Activated T-cell treated with anti-CD3 and anti-CD28 coated beads, Interleukin-2, amount 50 U/mL, for 72 hours (primary cell): ENCODE results near the gene LPIN1. TPM values are rescaled to one million over a fixed set of nuclear protein-coding genes. Genes with fewer than 3 reads are reported as not detected.
A peak's percentile ranks its signal among the peaks of the same experiment; 100 is the strongest.

ENCODE experiments used
- ATAC-seq, 2 donors: fragments of 150-1000 bp; cut with Tn5 transposase; replicated peaks in 1 of 2; 2 replicates each; pipeline ENCODE4 v1.10.0; 2021; ENCODE audit warnings: moderate library complexity in 2 of 2, mild to moderate bottlenecking in 1 of 2
- DNase-seq, 2 donors: peaks; one replicate each; pipeline ENCODE4 v3.0.0; 2021 to 2022; ENCODE audit warnings: mixed read lengths in 1 of 2
- H3K27ac Mint-ChIP-seq: one replicate; pipeline ENCODE4 v1.8.0; 2022; ENCODE audit warnings: mild to moderate bottlenecking, moderate library complexity, mixed read lengths
- H3K27me3 Mint-ChIP-seq: one replicate; pipeline ENCODE4 v1.8.0; 2022; ENCODE audit warnings: low read depth, mixed read lengths
- H3K36me3 Mint-ChIP-seq, 2 donors: one replicate each; pipeline ENCODE4 v1.8.0; 2022; ENCODE audit warnings: mixed read lengths in 2 of 2, mild to moderate bottlenecking in 1 of 2; ENCODE audit not compliant: insufficient read depth in 2 of 2
- H3K4me1 Mint-ChIP-seq: one replicate; pipeline ENCODE4 v1.8.0; 2022; ENCODE audit warnings: low read depth, mixed read lengths
- H3K4me3 Mint-ChIP-seq, 2 donors: one replicate each; pipeline ENCODE4 v1.8.0; 2022; ENCODE audit warnings: mild to moderate bottlenecking in 2 of 2, mixed read lengths in 2 of 2, moderate library complexity in 2 of 2
- H3K9me3 Mint-ChIP-seq, 2 donors: one replicate each; pipeline ENCODE4 v1.8.0; 2022; ENCODE audit warnings: mixed read lengths in 2 of 2
- total RNA-seq, 2 donors: library from RNA; stranded (reverse); gene quantifications; one replicate each; pipeline ENCODE4 v1.2.3, GENCODE V29; 2022

LPIN1 gene
- total RNA-seq, 2 donors from 2014 or later, result 45.4 to 63.2 TPM

DNA sequence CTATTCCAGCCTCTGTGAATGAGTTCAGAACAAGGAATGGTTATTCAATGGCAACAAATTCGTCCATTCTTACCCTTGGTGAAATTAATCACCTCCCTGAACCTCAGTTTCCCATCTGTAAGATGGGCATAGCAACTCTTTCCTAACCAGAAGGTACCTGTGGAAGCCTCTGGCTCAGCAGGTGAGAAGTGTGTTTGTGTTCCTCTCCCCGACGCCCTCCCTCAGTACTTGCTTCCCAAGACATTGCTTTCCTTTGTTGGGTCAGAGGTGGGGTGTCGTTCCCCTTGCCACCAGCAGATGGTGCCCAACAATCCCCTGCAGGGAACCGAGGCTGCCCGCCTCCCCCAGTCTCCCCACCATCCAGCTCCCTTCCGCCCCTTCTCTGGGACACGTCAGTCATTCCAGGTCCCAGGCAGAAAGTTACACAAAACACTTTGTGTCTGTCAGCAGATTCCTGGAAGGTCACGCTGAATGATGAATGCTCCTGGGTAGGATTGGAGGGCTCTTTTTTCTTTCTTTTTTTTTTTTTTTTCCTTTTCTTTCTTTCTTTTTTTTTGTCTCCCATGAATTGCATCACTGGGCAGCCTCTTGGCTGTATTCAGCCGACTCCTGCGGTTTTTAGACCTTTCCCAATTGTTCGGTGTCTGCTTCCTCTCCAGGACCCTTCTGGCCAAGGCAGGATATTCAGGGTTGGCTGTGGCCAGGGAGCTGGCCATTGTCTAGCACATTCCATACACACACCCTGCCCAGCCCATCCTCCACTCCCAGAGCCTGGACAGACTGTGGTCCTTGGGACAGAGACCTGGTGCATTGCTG lies 117.3 kb downstream of the LPIN1 start:
- H3K27me3 Mint-ChIP-seq, result peaks cover 20% of the 10 kb centered on the region
- DNase-seq (peak; percentile 56 to 70), ATAC-seq (peak; percentile 46 to 56)
- peak overlapping the region; percentile 66 to 71 for H3K4me3 Mint-ChIP-seq
- peaks cover 2 to 6% of the 10 kb centered on the region in 2 donors for H3K9me3 Mint-ChIP-seq
- H3K27ac Mint-ChIP-seq, result peak overlapping the region; percentile 66
- H3K4me1 Mint-ChIP-seq, result peaks cover 49% of the 10 kb centered on the region
- peaks cover 7% of the 10 kb centered on the region in 2 donors for H3K36me3 Mint-ChIP-seq

- DNase-seq, result no peak
- H3K27me3 Mint-ChIP-seq, result peaks cover 20% of the 10 kb centered on the region
- H3K36me3 Mint-ChIP-seq, result no peaks in the 10 kb centered on the region
- no peak overlapping the region for H3K4me3 Mint-ChIP-seq
- peaks cover 49% of the 10 kb centered on the region for H3K4me1 Mint-ChIP-seq
- no peaks in the 10 kb centered on the region for H3K9me3 Mint-ChIP-seq
- ATAC-seq, result no peak
- no peak overlapping the region for H3K27ac Mint-ChIP-seq
Measured at GRCh38 chr2:11864724-11865123, 118.3 kb downstream of the LPIN1 start.

GRCh38 chr2:11865378-11865777 lies 118.9 kb downstream of the LPIN1 start:
- Mint-ChIP-seq H3K27me3 (peaks cover 20% of the 10 kb centered on the region), H3K4me1 (peaks cover 54% of the 10 kb centered on the region), H3K4me3 (no peak overlapping the region), H3K9me3 (no peaks in the 10 kb centered on the region), H3K36me3 (no peaks in the 10 kb centered on the region), H3K27ac (no peak overlapping the region)
- no peak for ATAC-seq
- DNase-seq, result no peak

DNA sequence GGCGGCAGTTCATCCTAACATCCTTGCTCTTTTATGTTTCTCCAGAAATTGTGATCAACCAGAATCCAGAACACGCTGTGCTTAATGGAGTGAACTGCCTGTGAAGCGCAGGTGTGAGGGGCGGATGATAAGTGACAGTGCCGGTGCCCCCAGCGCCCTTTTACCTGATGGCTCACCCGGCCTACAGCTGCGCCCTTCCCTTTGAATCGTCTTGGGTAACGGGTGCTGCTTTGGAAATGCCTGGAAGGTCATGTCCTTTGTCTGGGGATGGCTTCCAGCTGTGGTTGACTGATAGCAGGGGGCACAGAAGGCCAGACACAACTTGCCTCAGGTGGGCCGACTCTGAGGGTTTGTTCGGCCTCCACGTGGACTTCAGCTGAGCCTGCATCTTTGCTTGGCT lies 119.4 kb downstream of the LPIN1 start:
- peaks cover 58% of the 10 kb centered on the region for H3K4me1 Mint-ChIP-seq
- DNase-seq (no peak), ATAC-seq (no peak)
- H3K27me3 Mint-ChIP-seq, result peaks cover 20% of the 10 kb centered on the region
- no peaks in the 10 kb centered on the region for H3K9me3 Mint-ChIP-seq
- H3K36me3 Mint-ChIP-seq, result no peaks in the 10 kb centered on the region
- no peak overlapping the region for H3K27ac Mint-ChIP-seq
- no peak overlapping the region for H3K4me3 Mint-ChIP-seq

GRCh38 chr2:11866358-11867335 lies 120.2 kb downstream of the LPIN1 start:
- Mint-ChIP-seq H3K4me3 (no peak overlapping the region), H3K36me3 (no peaks in the 10 kb centered on the region), H3K27me3 (peaks cover 20% of the 10 kb centered on the region), H3K27ac (no peak overlapping the region), H3K9me3 (no peaks in the 10 kb centered on the region), H3K4me1 (peaks cover 60% of the 10 kb centered on the region)
- ATAC-seq (peak; percentile 74 to 77), DNase-seq (peak; percentile 9 to 16)

DNA sequence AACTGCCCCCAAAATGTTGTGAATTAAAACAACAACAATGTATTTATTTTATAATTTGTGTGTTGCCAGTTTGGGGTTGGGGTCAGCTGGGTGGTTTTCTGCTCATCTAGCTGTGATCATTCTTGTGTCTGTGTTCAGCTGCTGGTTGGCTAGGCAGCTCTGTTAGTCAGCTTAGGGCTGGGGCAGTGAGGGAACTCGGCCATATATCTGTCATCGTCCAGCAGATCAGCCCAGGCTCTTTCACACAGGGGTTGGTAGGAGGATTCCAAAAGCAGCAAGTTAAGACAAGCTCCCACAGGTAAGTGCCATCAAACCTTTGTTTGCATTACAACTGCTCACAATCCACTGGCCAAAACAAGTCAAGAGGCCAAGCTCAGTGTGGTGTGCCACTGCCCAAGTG lies 121.5 kb downstream of the LPIN1 start:
- H3K36me3 Mint-ChIP-seq, result no peaks in the 10 kb centered on the region
- no peak for DNase-seq
- no peak for ATAC-seq
- peaks cover 53% of the 10 kb centered on the region for H3K4me1 Mint-ChIP-seq
- H3K27ac Mint-ChIP-seq, result no peak overlapping the region
- peaks cover 9% of the 10 kb centered on the region for H3K27me3 Mint-ChIP-seq
- no peak overlapping the region for H3K4me3 Mint-ChIP-seq
- H3K9me3 Mint-ChIP-seq, result no peaks in the 10 kb centered on the region

GRCh38 chr2:11869391-11869991 lies 123.1 kb downstream of the LPIN1 start:
- Mint-ChIP-seq H3K27me3 (peaks cover 2% of the 10 kb centered on the region), H3K36me3 (no peaks in the 10 kb centered on the region), H3K4me1 (peaks cover 38% of the 10 kb centered on the region), H3K9me3 (no peaks in the 10 kb centered on the region), H3K27ac (no peak overlapping the region), H3K4me3 (no peak overlapping the region)
- ATAC-seq (no peak), DNase-seq (no peak)

- DNase-seq (no peak), ATAC-seq (no peak)
- no peaks in the 10 kb centered on the region for H3K27me3 Mint-ChIP-seq
- H3K4me1 Mint-ChIP-seq, result peaks cover 34% of the 10 kb centered on the region
- H3K27ac Mint-ChIP-seq, result no peak overlapping the region
- no peaks in the 10 kb centered on the region for H3K9me3 Mint-ChIP-seq
- no peaks in the 10 kb centered on the region for H3K36me3 Mint-ChIP-seq
- no peak overlapping the region for H3K4me3 Mint-ChIP-seq
Measured at GRCh38 chr2:11870064-11870463, 123.6 kb downstream of the LPIN1 start.

DNA sequence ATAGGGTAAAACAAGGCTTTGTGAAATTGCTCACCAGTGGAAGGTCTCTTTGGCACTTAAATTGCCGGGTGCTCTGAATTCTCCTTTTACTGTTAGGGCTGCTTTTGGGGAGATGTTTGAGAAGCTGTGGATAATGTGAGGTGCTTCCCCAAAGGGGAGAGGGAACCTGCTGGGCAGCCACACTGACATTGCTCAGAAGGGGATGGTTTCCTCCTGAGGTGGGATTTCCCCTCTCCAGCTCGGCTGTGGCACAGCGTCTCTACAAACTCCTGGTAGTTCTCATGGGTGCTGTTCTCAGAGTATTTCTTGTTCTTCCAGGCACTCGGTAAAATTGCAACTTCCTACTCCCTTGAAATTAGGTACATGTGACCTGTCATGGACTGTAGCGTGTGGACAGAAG lies 124.2 kb downstream of the LPIN1 start:
- DNase-seq (no peak), ATAC-seq (no peak)
- H3K4me3 Mint-ChIP-seq, result no peak overlapping the region
- no peak overlapping the region for H3K27ac Mint-ChIP-seq
- H3K4me1 Mint-ChIP-seq, result peaks cover 29% of the 10 kb centered on the region
- no peaks in the 10 kb centered on the region for H3K9me3 Mint-ChIP-seq
- H3K27me3 Mint-ChIP-seq, result peaks cover 4% of the 10 kb centered on the region
- no peaks in the 10 kb centered on the region for H3K36me3 Mint-ChIP-seq

DNA sequence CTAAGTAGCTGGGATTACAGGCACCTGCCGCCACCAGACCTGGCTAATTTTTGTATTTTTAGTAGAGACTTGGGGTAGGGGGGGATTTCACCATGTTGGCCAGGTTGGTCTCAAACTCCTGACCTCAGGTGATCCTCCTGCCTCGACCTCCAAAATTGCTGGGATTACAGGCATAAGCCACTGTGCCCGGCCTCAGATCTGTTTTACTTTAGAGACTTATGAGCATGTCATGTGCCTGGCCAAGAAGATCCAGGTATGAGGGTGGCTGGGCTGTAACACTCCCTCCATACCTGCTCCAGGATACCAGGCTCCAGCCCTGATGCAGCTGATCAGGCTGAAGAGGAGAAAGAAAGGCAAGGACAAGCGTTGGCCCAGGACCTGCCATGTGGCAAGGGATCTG lies 125.0 kb downstream of the LPIN1 start:
- no peaks in the 10 kb centered on the region for H3K9me3 Mint-ChIP-seq
- no peak for DNase-seq
- H3K27ac Mint-ChIP-seq, result no peak overlapping the region
- no peak overlapping the region for H3K4me3 Mint-ChIP-seq
- peaks cover 5% of the 10 kb centered on the region for H3K27me3 Mint-ChIP-seq
- no peaks in the 10 kb centered on the region for H3K36me3 Mint-ChIP-seq
- ATAC-seq, result no peak
- H3K4me1 Mint-ChIP-seq, result peaks cover 25% of the 10 kb centered on the region

- Mint-ChIP-seq H3K9me3 (no peaks in the 10 kb centered on the region), H3K36me3 (no peaks in the 10 kb centered on the region), H3K4me1 (peaks cover 16% of the 10 kb centered on the region), H3K4me3 (no peak overlapping the region), H3K27ac (no peak overlapping the region), H3K27me3 (peaks cover 5% of the 10 kb centered on the region)
- DNase-seq (no peak), ATAC-seq (peak in 1 of 2 donors; percentile 21)
Measured at GRCh38 chr2:11872247-11872947, 126.0 kb downstream of the LPIN1 start.

DNA sequence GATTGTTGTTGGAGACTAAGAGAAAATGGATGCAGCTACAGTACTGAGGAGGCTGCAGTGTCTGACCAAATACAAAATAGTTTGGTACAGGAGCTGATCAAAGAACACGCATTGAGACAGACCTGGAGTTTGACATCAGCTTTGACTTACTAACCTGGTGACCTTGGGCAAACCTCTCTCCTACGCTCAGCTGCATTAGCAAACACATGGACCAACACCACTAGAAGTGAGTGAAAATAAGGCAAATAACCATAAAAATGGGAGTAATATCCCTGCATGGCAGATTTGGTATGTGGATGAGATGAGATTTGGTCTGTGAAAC lies 126.5 kb downstream of the LPIN1 start:
- H3K4me1 Mint-ChIP-seq, result peaks cover 11% of the 10 kb centered on the region
- H3K27me3 Mint-ChIP-seq, result peaks cover 5% of the 10 kb centered on the region
- H3K9me3 Mint-ChIP-seq, result no peaks in the 10 kb centered on the region
- H3K4me3 Mint-ChIP-seq, result no peak overlapping the region
- ATAC-seq, result no peak
- no peak overlapping the region for H3K27ac Mint-ChIP-seq
- DNase-seq, result no peak
- H3K36me3 Mint-ChIP-seq, result no peaks in the 10 kb centered on the region
